Mucosa of rectum (tissue), 2 donors: ENCODE data around the gene SMR3B.

Experiments used
- H3K27ac ChIP-seq, 2 donors: one replicate each; pipeline ENCODE4 v1.7.0; 2013; ENCODE audit warnings: inconsistent platforms in 2 of 2, low read depth in 2 of 2, low read length in 2 of 2
- H3K27me3 ChIP-seq, 2 donors: one replicate each; pipeline ENCODE4 v1.7.0; 2013; ENCODE audit warnings: low read length in 2 of 2; ENCODE audit not compliant: control insufficient read depth in 2 of 2, insufficient read depth in 2 of 2
- H3K36me3 ChIP-seq, 2 donors: one replicate each; pipeline ENCODE4 v1.7.0; 2013; ENCODE audit warnings: low read length in 2 of 2; ENCODE audit not compliant: control insufficient read depth in 2 of 2, insufficient read depth in 2 of 2
- H3K4me1 ChIP-seq, 2 donors: one replicate each; pipeline ENCODE4 v1.7.0; 2013; ENCODE audit warnings: low read length in 2 of 2, mild to moderate bottlenecking in 1 of 2; ENCODE audit not compliant: control insufficient read depth in 2 of 2, insufficient read depth in 2 of 2
- H3K4me3 ChIP-seq, 2 donors: one replicate each; pipeline ENCODE4 v1.7.0; 2013; ENCODE audit warnings: low read length in 2 of 2
- H3K9ac ChIP-seq, 2 donors: one replicate each; pipeline ENCODE4 v1.7.0; 2013; ENCODE audit warnings: low read length in 2 of 2, low read depth in 1 of 2, mild to moderate bottlenecking in 1 of 2
- H3K9me3 ChIP-seq, 2 donors: one replicate each; pipeline ENCODE4 v1.7.0; 2013; ENCODE audit warnings: low read length in 2 of 2; ENCODE audit not compliant: control insufficient read depth in 2 of 2
- donor health status: healthy.
- donor health status: Normal muscosa, but diverticular disease.

The SMR3B gene

DNA sequence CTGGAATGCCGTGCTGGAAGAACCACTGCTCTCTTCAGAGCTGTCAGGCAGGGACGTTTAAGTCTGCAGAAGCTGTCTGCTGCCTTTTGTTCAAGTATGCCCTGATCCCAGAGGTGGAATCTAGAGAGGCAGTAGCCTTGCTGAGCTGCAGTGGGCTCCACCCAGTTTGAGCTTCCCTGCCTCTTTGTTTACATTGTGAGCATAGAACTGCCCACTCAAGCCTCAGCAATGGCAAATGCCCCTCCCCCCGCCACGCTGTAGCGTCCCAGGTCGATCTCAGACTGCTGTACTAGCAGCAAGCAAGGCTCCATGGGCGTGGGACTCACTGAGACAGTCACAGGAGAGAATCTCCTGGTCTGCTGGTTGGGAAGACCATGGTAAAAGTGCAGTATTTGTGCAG lies 54.3 kb downstream of the SMR3B start:
- H3K9me3 ChIP-seq: no peaks in the 10 kb centered on the region
- no peaks in the 10 kb centered on the region for H3K36me3 ChIP-seq
- H3K4me1 ChIP-seq: no peaks in the 10 kb centered on the region
- H3K4me3 ChIP-seq: no peak overlapping the region
- H3K9ac ChIP-seq: no peak overlapping the region
- H3K27me3 ChIP-seq: no peaks in the 10 kb centered on the region
- H3K27ac ChIP-seq: no peak overlapping the region
